RWPE1 (cell line): ENCODE results near the gene SIK3.
A peak's percentile ranks its signal among the peaks of the same experiment; 100 is the strongest.
"Not testable (repeated sequence)": the region's sequence is repeated elsewhere in the genome, so short reads cannot be mapped to it uniquely, and the experiment has no call there.

ENCODE experiments used
- CTCF ChIA-PET: fragments of 350-600 bp; sonication (Branson Sonifier 250); formaldehyde crosslinking; extraction: SDS; loops from one replicate; lab custom pipeline; 2021; lab: Yijun Ruan, JAX
- POLR2A ChIA-PET: fragments of 400-600 bp; formaldehyde crosslinking; extraction: SDS; loops from one replicate; lab custom pipeline; 2020; ENCODE audit warnings: antibody characterized with exemption; ENCODE audit not compliant: low non-redundant PET; lab: Yijun Ruan, JAX
- DNase-seq: peaks from one replicate; pipeline ENCODE4 v3.0.0; 2012; ENCODE audit warnings: low spot score
- H3K27ac ChIP-seq: fragments of 450-650 bp; 2 replicates; pipeline ENCODE4 v1.5.1; 2017
- CTCF ChIP-seq: fragments of 450-650 bp; conservative IDR thresholded peaks from 2 replicates; pipeline ENCODE4 v1.5.1; 2017; ENCODE audit warnings: low read depth, mild to moderate bottlenecking

The SIK3 gene

GRCh38 chr11:116808262-116809175 is 289.7 kb downstream of the SIK3 start:
- TF ChIP-seq CTCF = no peak

GRCh38 chr11:116807601-116808261 is 290.5 kb downstream of the SIK3 start:
- no peak for DNase-seq
- no peak for TF ChIP-seq CTCF
- ChIA-PET CTCF (no interaction called here), POLR2A (no interaction called here)
- no peak overlapping the region for H3K27ac ChIP-seq

More at GRCh38 chr11:116808262-116809175, 289.7 kb downstream of the SIK3 start:
- ChIA-PET CTCF (no interaction called here), POLR2A (no interaction called here)
- H3K27ac ChIP-seq = peak overlapping the region; percentile 35; the same call in 1 of the 2 replicates
- DNase-seq = peak; percentile 32

GRCh38 chr11:116804001-116804400 is 294.2 kb downstream of the SIK3 start:
- H3K27ac ChIP-seq = no peak overlapping the region
- POLR2A ChIA-PET = no interaction called here
- no peak for TF ChIP-seq CTCF
- CTCF ChIA-PET = interaction anchor here (0.6 kb wide), 1 partner anchor 16 kb away, joined by 3 read pairs; the partner anchor contains the start of gene ZPR1
- no peak for DNase-seq

DNA sequence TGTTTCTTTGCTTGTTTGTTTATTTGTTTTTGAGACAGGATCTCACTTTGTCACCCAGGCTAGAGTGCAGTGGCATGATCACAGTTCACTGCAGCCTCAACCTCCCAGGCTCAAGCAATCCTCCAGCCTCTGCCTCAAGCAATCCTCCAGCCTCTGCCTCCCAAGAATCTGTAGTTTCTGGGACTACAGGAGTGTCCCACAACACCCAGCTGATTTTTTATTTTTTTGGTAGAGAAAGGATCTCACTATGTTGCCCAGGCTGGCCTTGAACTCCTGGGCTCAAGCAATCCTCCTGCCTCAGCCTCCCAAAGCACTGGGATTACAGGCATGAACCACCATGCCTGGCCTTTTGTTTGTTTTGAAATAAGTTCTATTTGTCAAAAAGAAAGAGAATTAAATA is 296.6 kb downstream of the SIK3 start:
- CTCF ChIA-PET, POLR2A ChIA-PET, H3K27ac ChIP-seq, DNase-seq: not testable (repeated sequence)

DNA sequence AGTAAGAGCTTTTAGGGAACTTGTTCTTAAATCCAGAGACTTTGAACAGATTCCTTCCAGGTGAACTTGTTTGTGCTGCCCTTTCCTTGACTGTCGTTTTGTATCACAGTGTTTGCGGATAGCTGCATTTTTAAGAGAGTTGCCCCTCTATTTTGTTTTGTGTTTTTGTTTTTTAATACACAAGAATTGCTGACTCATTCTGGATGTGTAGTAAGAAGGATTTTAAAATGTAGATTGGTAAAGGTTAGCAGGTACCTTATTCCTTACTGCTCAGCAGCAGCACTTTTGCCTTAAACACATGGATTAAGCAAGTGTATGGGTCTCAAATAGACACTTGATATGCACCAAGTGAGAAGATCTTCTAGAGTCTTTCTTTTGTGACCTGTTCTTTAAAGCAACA is 297.6 kb downstream of the SIK3 start:
- ChIA-PET POLR2A (no interaction called here), CTCF (interaction anchor here (0.5 kb wide), 1 partner anchor 12 kb away, joined by 3 read pairs; no protein-coding TSS in a partner anchor)
- no peak for DNase-seq
- no peak for TF ChIP-seq CTCF
- H3K27ac ChIP-seq = no peak overlapping the region

GRCh38 chr11:116798368-116798767 is 299.9 kb downstream of the SIK3 start:
- ChIA-PET CTCF (no interaction called here), POLR2A (no interaction called here)
- DNase-seq = no peak
- TF ChIP-seq CTCF = no peak
- H3K27ac ChIP-seq = no peak overlapping the region
